ENCODE results near the gene SPTBN2.
"Not testable (repeated sequence)": the region's sequence is repeated elsewhere in the genome, so short reads cannot be mapped to it uniquely, and the experiment has no call there.

SPTBN2 gene

DNA sequence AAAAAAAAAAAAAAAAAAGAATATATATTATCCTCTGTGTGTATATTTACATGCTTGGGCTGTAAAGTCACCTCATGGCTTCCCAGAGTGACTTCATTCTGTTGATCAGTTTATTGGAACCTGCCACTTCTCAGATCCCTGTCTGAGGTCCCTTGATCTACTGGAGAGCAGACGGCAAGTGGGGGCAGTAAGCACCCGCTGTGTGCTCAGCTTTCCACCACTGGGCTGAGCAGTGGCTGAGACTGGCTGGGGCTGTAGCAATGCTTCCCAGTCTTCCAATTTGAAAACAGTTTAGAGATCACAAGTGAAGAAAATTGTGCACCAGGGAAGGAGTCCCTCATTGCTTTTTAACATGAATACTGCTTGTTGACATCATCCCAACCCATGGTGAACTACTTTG is 44.4 kb downstream of the SPTBN2 start:
- no peak for DNase-seq

DNA sequence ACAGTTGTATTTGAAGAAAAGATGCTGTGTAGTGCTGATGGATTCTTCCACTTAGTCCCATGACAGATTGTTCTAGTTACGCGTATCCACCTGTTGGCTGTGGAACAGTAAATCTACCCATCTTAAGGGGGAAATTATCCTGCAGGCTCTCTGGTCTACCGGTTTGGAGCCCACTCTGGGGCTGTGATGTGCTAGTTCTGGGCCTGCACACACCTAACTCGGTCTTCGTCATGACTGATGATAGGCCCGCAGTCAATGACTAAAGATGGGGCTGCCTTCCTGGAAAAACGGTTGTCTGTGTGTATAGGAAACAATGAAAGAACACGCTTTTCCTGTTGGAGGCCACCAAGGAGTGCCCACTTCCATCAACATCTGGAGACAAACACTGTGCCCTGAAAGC is 45.1 kb downstream of the SPTBN2 start:
- DNase-seq: no peak

DNA sequence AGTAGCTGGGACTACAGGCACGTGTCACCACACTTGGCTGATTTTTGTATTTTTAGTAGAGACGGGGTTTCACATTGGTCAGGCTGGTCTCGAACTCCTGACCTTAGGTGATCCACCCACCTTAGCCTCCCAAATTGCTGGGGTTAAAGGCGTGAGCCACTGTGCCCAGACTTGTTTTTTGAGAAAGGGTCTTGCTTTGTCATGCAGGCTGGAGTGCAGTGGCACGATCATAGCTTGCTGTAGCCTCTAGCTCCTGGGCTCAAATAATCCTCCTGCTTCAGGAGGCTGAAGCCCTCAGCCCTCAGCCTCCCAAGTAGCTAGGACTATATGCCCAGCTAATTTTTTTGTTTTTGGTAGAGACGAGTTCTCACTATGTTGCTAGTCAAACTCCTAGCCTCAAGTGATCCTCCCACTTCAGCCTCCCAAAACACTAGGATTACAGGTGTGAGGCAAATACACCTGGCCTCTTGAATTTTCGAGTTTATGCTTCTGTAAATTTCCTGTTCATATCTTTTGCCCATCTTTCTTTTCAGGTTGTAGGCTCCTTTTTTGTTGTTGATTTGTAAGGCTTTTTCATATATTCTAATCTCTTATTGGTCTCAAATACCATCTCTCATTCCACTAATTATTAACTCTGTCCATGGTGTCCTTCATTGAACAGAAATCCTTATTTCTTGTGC is 47.9 kb downstream of the SPTBN2 start:
- no peak for DNase-seq

DNA sequence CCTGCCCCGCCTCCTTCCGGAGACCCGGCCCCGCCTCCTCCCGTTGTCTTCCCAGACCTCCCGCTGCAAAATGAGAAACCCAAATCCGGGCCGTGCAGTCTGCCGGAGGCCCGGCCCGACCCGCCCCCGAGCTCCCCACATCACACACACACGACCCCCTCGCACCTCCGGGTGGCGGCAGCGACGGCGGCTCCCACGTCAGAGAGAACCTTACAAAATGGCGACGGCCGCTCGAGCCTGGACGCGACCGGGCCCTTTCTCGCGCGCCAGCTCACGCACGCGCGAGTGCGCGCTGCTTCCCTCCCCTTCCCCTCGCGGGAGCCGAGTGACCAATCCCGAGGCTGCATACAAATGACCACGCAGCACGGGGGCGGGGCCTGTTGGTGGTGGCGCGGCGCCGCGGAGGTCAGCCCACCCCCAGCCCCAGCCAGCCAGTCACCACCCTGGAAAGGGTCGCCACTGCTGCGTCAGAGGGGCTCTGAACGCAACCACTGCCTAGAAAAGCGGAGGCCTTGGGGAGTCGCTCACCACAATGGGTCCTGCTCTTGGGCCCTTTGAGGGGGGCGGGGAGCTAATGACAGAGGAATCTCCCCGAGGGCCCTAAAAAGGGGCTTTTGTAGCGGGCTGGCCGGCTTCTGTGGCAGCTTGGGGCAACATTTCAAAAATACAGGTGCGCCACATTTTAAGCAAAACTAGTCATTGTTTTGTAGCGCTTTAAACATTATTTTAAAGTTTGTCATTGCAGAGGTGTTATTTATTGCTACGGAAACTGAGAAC is 51.2 kb downstream of the SPTBN2 start, which contains the start of gene RBM4B:
TSS of gene RBM4B (minus strand) at position 289 of the 777 bp plus-strand sequence. CDS start 808 bp downstream, outside the sequence.
- peak; percentile 73 for DNase-seq

DNA sequence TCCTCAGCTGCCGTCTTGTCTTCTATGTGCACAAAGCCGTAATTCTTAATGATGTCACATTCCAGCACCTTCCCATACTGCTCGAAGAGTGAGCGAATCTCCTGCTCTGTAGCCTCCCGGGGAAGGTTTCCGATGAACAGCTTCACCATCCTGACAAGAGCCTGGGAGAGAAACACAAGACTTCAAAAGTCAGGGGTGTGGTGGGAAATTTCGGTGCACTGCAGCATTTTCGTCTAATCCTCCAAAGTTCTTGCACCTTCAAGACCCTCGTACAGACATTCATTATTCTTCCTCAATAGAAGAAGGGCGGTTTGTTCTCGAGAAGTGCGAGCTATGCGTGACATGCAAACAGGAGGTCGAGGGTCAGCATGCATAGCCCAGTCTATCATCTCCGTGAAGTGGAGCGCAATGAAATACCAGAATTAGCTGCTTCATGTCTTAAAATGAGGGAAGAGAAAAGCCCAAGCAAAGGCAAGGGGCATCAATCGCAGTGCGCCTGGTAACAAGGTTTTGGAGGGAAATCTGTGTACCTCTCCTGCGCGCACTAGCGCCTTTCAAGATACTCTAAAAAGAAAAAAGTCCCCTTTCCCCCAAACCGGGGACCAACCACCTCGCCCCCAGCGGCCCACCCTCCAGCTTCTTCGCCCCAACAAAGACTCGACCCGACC is 52.0 kb downstream of the SPTBN2 start:
- no peak for DNase-seq

DNA sequence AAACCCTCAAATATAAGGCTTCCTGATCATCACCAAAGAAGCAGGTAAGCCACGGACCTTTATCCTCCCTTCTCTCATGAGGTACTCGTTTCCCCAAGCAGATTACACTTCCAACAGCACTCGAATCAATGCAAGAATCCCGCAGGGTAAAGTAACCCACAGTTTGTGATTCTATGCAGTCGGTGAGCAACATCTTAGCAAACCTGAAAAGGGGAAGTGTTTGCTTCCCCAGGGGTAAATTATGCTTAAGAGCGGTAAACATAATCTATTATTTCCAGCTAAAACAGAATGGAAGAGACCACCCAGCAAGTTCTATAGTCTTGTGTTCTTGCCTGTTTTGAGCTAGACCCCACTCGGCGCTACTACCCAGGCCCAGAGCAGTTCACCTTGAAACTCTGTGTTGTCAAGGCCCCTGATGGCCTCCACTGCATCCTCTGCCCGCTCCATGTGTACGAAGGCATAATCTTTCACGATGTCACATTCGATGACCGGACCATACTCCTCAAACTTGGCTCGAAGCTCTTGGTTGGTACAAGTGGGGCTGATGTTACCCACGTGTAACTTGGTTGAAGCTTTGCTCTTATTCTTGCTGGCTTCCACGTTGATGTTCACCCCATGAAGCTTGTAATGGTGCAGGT is 52.6 kb downstream of the SPTBN2 start:
- no peak for DNase-seq

DNA sequence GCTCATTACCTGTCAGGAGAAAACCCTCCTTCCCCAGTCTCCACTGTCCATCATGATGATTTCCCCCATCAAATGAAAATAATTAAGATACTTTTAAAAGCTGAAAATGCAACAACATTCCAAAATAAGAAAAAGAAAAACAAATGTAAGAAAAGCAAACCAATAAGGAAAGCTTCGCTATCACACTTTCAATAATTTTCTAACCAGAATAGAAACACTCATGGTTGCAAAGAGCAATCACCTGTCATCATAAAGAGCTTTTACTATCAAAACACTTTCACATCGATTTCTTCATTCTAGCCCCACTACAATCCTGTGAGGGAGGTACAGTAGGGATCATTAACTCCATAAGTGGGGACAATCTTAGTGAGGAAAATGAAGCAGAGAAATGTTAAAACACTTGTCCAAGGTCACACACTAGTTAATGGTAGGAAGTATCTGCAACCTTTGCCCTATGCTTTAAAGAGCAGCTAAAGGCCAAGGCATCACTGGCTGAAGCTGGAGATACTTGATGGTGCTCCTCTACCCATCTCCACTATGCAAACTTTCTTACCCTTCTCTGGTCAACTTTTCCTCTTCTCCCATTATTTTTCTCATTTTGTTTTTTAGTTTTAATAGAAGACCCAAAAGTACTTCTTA is 53.9 kb downstream of the SPTBN2 start:
- DNase-seq: no peak

DNA sequence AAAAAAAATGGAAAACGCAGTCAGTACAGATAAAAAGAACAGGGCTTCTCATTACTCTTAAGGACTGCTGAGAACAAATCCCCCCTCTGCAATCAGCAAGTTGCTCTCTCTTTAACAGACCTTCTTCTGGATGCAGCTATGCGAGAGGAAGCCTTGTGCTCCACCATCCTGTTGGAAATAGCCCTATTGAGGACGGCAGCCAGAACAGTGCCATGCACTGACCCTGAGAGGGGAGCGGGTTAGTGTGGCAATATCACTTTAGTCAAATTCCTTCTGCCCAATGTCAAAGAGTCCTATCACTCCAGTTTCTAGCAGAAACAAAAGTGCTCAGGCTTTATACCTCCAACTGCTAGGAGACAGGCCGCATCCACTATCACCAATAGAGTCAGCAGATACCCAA is 58.2 kb downstream of the SPTBN2 start:
- no peak for DNase-seq

DNA sequence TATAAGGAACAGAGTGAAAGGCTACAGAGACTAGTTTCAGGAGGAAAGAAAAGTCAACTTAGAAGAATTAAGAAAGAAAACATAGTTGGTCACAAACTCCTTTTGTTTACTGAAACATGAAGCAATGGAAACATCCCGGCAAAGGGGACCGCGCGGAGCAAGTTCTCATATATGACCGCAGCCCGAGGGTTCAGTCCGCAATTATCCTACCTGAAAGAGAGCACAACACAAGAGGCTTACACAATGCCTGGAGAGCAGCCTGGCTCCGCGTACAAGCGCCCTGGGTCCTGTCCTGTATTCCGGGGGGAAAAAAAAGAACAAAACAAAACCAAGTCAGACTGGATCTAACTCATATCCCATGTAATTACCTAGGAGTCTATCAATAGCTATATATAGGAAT is 63.6 kb downstream of the SPTBN2 start:
- no peak for DNase-seq

DNA sequence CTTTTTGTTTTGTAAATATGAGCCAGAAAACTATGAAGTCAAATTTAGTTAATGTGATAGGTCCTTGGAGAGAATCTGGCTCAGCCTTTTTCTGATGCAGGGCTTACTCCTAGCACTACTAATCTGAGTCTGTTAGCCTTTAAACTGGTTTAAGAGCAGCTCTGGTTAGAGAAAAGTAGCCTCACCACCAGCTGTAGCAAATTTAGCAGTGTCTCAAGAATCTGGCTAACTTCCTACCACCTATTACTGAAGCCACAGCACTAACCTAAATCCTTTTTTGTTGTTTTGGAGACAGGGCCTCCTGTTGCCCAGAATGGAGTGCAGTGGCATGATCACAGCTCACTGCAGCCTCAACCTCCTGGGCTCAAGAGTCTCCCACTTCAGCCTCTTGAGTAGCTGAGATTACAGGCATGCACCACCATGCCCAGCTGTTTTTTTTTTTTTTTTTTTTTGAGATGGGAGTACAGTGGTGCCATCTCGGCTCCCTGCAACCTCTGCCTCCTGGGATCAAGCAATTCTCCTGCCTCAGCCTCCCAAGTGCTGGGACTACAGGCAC is 65.2 kb downstream of the SPTBN2 start:
- no peak for DNase-seq

DNA sequence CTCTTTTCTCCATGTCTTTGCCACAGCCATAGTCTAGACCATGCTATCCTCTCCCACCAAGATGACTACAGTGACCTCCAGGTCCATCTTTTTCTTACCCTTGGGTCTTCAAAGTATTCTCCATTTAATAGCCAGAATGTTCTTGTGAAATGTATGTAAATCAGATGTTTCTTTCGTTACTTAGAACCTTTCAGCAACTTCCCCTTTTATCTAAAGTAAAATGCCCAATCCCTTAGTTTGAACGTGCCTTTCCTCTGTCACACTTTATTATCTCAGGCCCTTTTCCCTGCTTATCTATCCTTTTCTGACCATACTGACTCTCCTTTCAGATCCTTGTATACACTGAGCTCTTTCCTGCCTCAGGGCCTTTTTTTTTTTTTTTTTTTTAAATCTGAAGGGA is 69.3 kb downstream of the SPTBN2 start:
- no peak for DNase-seq

DNA sequence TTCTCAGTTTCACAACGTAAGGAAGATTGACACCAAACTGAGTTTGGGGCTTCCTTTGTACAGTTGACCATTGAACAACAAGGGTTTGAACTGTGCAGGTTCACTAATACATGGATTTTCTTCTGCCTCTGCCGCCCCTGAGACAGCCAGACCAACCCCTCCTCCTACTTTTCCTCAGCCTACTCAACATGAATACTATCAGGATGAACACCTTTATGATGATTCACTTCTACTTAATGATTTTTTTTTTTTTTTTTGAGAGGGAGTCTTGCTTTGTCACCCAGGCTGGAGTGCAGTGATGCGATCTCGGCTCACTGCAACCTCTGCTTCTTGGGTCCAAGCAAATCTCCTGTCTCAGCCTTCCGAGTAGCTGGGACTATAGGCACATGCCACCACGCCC is 75.9 kb downstream of the SPTBN2 start:
- no peak for DNase-seq

DNA sequence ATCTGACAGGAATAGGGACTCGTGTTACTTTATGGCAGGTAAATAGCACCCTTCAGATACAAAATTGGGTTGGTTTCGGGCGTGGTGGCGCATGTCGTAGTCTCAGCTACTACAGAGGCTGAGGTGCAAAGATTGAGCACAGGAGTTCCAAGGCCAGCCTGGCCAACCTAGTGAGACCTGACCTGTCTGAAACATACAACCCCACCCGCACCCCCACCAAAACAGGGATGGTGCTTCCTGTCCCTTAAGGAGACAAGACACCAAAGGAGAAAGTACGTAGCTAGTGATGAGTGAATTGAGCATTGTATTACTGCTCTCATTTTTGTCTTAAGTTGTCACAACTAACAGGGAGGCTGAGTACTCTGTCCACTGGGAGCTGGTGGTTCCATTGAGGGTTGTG is 76.4 kb downstream of the SPTBN2 start:
- no peak for DNase-seq

DNA sequence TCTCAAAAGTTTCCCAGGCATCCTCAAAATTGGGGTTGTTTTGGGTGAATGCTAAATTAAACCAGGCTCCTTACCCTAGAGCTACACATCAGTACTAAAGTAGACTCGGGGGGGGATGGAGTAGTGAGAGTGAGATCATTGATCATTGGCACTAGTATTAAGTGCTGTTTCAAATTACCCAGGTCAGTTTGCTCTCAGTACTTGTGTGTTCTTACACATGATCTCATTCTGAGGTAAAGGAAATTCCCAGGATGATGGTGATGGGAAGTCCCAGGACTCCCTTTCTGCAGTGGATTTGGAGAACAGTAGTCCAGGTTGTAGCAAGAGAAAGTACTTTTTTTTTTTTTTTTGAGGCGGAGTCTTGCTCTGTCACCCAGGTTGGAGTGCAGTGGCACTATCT is 78.0 kb downstream of the SPTBN2 start:
- no peak for DNase-seq

DNA sequence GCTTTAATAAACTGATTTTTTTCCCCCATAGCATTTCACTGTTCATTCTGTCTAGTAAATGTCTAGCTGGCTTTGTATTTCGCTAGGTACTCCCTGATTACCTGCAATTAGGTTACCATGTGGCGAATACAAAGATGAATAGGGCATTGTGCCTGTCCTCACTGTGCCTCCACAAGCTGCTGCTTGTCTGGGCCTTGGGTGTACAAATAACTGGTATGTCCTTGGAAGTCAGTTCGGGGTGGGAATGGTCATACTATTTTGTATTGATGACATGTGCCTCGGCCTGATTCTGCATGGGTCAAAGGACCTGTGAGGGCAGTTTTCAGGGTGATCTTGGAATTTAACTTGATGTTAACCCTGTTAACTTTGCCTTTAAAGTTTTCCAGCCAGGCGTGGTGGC is 79.1 kb downstream of the SPTBN2 start:
- no peak for DNase-seq

DNA sequence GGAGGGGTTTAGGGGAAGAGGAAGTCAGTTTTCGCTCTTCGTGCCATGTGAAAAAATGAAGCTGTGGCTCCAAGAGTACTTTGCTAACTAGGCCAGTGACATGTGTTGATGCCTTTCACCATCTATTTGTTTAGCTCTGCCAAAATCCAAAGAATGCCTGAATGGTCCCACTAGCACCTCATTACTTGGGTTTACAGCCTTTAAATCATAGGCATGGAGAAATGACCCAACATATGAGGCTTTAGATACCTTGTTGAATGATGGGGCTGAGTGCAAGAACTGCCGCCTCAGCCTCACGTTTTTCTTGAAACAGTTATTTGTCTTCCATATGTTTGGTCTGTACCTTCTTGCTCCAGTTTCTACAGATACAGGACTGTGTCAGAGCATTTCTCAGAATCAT is 82.2 kb downstream of the SPTBN2 start:
- DNase-seq: no peak

DNA sequence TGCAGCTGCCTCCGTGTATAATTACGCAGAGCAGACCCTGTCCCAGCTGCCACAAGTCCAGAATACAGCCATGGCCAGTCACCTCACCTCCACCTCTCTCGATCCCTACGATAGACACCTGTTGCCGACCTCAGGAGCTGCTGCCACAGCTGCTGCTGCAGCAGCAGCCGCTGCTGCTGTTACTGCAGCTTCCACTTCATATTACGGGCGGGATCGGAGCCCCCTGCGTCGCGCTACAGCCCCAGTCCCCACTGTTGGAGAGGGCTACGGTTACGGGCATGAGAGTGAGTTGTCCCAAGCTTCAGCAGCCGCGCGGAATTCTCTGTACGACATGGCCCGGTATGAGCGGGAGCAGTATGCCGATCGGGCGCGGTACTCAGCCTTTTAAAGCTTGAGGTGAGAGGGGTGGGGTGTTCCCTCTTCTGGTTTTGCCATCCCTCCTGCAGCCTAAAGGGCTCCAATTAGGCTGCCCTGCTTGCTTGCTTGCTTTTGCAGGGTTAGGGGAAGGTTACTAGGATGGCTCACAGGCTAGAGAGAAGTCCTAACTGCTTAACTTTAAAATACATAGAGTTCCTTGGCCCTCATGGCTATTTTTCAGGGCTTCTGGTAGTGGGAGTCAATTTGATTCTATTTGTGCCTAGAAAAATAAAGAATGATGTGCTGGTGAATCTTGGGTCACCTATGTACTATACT is 85.1 kb downstream of the SPTBN2 start:
- no peak for DNase-seq

DNA sequence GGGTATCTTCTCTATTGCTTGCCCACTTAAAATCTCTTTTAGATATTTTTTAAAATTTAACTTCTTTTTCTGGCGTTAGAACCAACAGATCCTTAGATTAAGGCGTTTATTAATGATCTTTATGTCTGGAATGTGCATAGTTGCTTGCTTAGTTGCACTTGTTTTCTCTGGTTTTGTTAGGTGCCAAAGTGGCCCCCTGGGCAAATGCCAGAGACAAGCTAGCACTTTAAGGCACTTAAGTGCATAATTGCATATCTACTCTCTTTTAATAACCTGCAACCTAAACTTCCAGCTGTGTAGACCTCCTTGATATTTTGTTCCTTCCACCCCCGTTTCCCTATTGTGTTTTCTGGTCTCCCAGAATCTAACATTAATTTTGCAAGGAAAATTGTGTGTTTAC is 87.2 kb downstream of the SPTBN2 start:
- no peak for DNase-seq

DNA sequence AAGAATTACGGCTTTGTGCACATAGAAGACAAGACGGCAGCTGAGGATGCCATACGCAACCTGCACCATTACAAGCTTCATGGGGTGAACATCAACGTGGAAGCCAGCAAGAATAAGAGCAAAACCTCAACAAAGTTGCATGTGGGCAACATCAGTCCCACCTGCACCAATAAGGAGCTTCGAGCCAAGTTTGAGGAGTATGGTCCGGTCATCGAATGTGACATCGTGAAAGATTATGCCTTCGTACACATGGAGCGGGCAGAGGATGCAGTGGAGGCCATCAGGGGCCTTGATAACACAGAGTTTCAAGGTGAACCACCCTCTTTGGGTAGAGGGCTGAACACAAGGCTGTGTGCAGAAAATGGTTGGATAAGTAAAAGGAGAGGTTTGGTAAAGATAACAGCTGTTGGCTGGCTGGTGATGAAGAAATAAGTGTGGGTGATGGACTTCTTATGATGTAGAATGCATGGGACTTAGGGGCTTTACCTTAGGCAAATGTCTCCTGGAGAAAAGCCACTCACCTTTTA is 89.1 kb downstream of the SPTBN2 start:
- DNase-seq: not testable (repeated sequence)

DNA sequence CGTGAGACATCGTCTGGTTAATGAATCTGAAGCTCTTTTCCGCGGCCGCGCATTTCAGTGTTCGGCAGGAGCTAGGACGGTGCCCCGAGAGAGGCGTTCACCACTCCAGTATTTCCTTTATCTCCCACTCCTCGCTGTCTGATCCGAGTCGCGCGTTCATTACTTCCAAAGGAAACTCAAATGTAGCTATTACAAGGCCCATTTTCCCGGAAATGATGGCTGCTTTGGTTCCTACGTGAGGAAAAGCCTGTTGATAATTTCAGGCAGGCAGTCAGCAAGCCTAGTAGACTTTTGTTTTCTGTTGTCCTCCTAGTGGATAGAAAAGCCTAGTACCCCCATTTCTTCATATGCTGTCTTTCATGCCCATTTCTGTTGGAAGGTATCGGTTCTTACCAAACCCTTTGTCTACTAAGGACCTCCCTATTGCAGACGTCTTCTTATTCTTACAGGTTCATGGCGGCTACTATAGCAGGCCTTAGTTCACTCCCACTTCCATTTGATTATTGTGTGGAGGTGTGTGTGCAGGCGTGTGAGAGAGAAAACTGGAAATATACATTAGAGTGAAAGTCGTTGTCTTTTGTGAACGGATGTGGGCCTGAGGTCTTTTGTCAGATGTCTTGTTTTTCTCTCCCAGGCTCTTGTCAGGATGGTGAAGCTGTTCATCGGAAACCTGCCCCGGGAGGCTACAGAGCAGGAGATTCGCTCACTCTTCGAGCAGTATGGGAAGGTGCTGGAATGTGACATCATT is 89.8 kb downstream of the SPTBN2 start:
- DNase-seq: no peak

All from NCI-H1417 treated with DMSO at 0.1 percent for 48 hours (cell line).